Testis (tissue), 3 donors: Measurements from ENCODE around the gene KLK15. TPM values are rescaled to one million over a fixed set of nuclear protein-coding genes. Genes with fewer than 3 reads are reported as not detected.

ENCODE experiments used
- DNase-seq: peaks from one replicate; pipeline ENCODE4 v3.0.0-alpha.2; 2019
- H3K27ac ChIP-seq, 2 donors: fragments of 200-600 bp; sonication (generic); one replicate each; pipeline ENCODE4 v1.5.1; 2019
- H3K27me3 ChIP-seq: fragments of 200-600 bp; sonication (generic); one replicate; pipeline ENCODE4 v1.5.1; 2019
- H3K36me3 ChIP-seq: fragments of 200-600 bp; sonication (generic); one replicate; pipeline ENCODE4 v1.5.1; 2017; ENCODE audit warnings: low read depth; ENCODE audit errors: missing control alignments
- H3K4me1 ChIP-seq: fragments of 200-600 bp; sonication (generic); one replicate; pipeline ENCODE4 v1.5.1; 2019
- H3K4me3 ChIP-seq, 2 donors: fragments of 200-600 bp; sonication (generic); one replicate each; pipeline ENCODE4 v1.5.1; 2017 to 2019
- H3K9me3 ChIP-seq: fragments of 200-600 bp; sonication (generic); one replicate; pipeline ENCODE4 v1.5.1; 2017
- POLR2A ChIP-seq: fragments of 450-650 bp; IDR thresholded peaks from one replicate; pipeline ENCODE4 v1.6.1; 2017; ENCODE audit warnings: antibody characterized with exemption, mild to moderate bottlenecking, moderate library complexity
- WGBS, 2 donors: methylation state at CpG; one replicate each; pipeline ENCODE4 v1.1.5; 2018; 5-methylcytosine and 5-hydroxymethylcytosine counted together
- intact Hi-C: fragments of 100-400 bp; cut with DNase I; formaldehyde crosslinking; loops from one replicate; pipeline ENCODE4 v1.15.1; 2023; ENCODE audit warnings: low total_unique reads
- polyA plus RNA-seq: library from polyadenylated mRNA; stranded (reverse); fragments of 350-450 nt; fragmentation: Illumina TruSeq; extraction: RNeasy Lipid Tissue Mini Kit (QIAGEN cat#74804); gene quantifications from one replicate; pipeline ENCODE4 v1.2.3, GENCODE V29; 2014; ENCODE audit warnings: low read depth, low replicate concordance; ENCODE audit not compliant: insufficient read depth
- total RNA-seq, 2 donors: library from RNA; depleted of rRNA; stranded (reverse); fragments of >200 nt; gene quantifications; one replicate each; pipeline ENCODE4 v1.2.3, GENCODE V29; 2016
- TF ChIP-seq, protein P1 (sequence below), 3 experiments: fragments of 450-650 bp in 2 of 3; fragments of 200-600 bp in 1 of 3; sonication (generic) in 1 of 3; IDR thresholded peaks; one replicate each; pipeline ENCODE4 v1.5.1; 2016 to 2019; ENCODE audit warnings: antibody characterized with exemption in 3 of 3, mild to moderate bottlenecking in 2 of 3, moderate library complexity in 1 of 3

KLK15 gene
- total and polyA plus RNA-seq, 3 donors from 2014 or later = 5.5 to 9.0 (median 7.4) TPM

DNA sequence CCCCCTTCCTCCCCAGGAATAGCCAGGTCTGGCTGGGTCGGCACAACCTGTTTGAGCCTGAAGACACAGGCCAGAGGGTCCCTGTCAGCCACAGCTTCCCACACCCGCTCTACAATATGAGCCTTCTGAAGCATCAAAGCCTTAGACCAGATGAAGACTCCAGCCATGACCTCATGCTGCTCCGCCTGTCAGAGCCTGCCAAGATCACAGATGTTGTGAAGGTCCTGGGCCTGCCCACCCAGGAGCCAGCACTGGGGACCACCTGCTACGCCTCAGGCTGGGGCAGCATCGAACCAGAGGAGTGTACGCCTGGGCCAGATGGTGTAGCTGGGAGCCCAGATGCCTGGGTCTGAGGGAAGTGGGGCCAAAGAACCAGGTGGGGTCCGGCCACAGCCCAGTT is 43.1 kb upstream of the KLK15 start:
- 50 to 66% methylated on average over 3 to 7 of the region's 7 CpGs for WGBS, 2 donors
- intact Hi-C loops = no loop called here
- H3K4me1 ChIP-seq = no peaks in the 10 kb centered on the region
- no peaks in the 10 kb centered on the region for H3K9me3 ChIP-seq
- TF ChIP-seq POLR2A = no peak
- TF ChIP-seq, protein P1, sequence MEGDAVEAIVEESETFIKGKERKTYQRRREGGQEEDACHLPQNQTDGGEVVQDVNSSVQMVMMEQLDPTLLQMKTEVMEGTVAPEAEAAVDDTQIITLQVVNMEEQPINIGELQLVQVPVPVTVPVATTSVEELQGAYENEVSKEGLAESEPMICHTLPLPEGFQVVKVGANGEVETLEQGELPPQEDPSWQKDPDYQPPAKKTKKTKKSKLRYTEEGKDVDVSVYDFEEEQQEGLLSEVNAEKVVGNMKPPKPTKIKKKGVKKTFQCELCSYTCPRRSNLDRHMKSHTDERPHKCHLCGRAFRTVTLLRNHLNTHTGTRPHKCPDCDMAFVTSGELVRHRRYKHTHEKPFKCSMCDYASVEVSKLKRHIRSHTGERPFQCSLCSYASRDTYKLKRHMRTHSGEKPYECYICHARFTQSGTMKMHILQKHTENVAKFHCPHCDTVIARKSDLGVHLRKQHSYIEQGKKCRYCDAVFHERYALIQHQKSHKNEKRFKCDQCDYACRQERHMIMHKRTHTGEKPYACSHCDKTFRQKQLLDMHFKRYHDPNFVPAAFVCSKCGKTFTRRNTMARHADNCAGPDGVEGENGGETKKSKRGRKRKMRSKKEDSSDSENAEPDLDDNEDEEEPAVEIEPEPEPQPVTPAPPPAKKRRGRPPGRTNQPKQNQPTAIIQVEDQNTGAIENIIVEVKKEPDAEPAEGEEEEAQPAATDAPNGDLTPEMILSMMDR (IDR thresholded peaks at IDR 0.05) = no peak
- DNase-seq = no peak
- H3K36me3 ChIP-seq = no peaks in the 10 kb centered on the region
- no peak overlapping the region for H3K27ac ChIP-seq
- no peaks in the 10 kb centered on the region for H3K27me3 ChIP-seq
- H3K4me3 ChIP-seq = no peak overlapping the region

DNA sequence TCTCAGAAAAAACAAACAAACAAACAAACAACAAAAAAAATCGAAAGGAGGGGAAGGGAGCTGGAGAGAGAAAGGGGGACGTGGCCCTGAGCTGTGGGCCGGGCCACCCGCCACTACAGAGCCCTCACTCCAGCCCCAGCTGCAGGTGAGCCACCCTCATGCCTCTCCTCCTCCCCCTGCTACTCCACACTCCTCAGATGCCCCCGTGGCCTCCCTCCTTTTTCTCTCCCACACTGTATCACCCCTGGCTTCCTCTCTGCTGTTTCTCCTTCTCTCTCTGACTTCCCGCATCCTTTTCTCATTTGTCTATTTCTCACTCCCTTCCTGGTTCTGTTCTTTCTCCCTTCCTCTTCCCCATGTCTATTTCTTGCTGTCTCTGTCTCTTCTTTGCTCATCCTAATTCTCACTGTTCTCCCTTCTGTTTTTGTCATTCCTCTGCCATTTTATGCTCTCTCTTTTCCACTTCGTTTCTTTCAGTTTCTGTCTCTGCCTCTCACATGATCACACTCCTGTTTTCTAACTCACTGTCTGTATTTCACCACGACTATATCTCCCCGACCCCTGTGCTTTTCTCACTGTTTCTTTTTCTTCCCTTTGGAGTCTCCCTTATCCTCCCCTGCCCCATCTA is 42.5 kb upstream of the KLK15 start:
- no peaks in the 10 kb centered on the region for H3K27me3 ChIP-seq
- no peak for TF ChIP-seq POLR2A
- TF ChIP-seq, protein P1 (IDR thresholded peaks at IDR 0.05) = no peak
- no peaks in the 10 kb centered on the region for H3K36me3 ChIP-seq
- no peak overlapping the region for H3K27ac ChIP-seq
- intact Hi-C loops = no loop called here
- no peaks in the 10 kb centered on the region for H3K4me1 ChIP-seq
- WGBS, 2 donors = 44 to 45% methylated on average over 9 of the region's 9 CpGs
- no peak for DNase-seq
- H3K9me3 ChIP-seq = no peaks in the 10 kb centered on the region
- no peak overlapping the region for H3K4me3 ChIP-seq

GRCh38 chr19:50874211-50874610 is 40.8 kb upstream of the KLK15 start:
- no peak for DNase-seq
- 43 to 68% methylated on average over 5 of the region's 5 CpGs for WGBS, 2 donors
- intact Hi-C loops = no loop called here
- TF ChIP-seq, protein P1 (IDR thresholded peaks at IDR 0.05) = no peak
- TF ChIP-seq POLR2A = no peak
- Histone ChIP-seq H3K4me3 (no peak overlapping the region), H3K4me1 (no peaks in the 10 kb centered on the region), H3K36me3 (no peaks in the 10 kb centered on the region), H3K27me3 (no peaks in the 10 kb centered on the region), H3K9me3 (no peaks in the 10 kb centered on the region), H3K27ac (no peak overlapping the region)

DNA sequence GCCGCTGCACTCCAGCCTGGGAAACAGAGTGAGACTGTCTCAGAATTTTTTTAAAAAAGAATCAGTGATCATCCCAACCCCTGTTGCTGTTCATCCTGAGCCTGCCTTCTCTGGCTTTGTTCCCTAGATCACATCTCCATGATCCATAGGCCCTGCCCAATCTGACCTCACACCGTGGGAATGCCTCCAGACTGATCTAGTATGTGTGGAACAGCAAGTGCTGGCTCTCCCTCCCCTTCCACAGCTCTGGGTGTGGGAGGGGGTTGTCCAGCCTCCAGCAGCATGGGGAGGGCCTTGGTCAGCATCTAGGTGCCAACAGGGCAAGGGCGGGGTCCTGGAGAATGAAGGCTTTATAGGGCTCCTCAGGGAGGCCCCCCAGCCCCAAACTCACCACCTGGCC is 39.7 kb upstream of the KLK15 start, which contains the start of gene KLK2:
Gene KLK2 (plus strand): TSS at position 384 of the 400 bp plus-strand sequence. CDS start 35 bp downstream, outside the sequence.
- intact Hi-C loops = no loop called here
- no peak within 1 kb of the TSS for H3K4me3 ChIP-seq
- no peaks in the 10 kb centered on the region for H3K4me1 ChIP-seq
- no peaks in the 10 kb centered on the region for H3K27me3 ChIP-seq
- no peaks in the 10 kb centered on the region for H3K9me3 ChIP-seq
- WGBS, 2 donors = 68 to 74% methylated on average over 3 of the region's 3 CpGs
- no peak for DNase-seq
- no peaks in the 10 kb centered on the region for H3K36me3 ChIP-seq
- no peak for TF ChIP-seq POLR2A
- TF ChIP-seq, protein P1 (IDR thresholded peaks at IDR 0.05) = no peak
- H3K27ac ChIP-seq = no peak within 1 kb of the TSS
